Peyer's patch (tissue), 4 donors: ENCODE results near the gene ATP6V1G3.

Source experiments
- CTCF ChIP-seq, 6 experiments: fragments of 450-650 bp in 4 of 6; fragments of 200-600 bp in 2 of 6; sonication (generic) in 1 of 6; IDR thresholded peaks; one replicate each; pipeline ENCODE4 v1.5.1; 2017 to 2019; ENCODE audit warnings: antibody characterized with exemption in 6 of 6, mild to moderate bottlenecking in 3 of 6, moderate library complexity in 1 of 6
- POLR2A ChIP-seq, 2 donors: fragments of 450-650 bp; IDR thresholded peaks; one replicate each; pipeline ENCODE4 v1.5.1; 2017; ENCODE audit warnings: antibody characterized with exemption in 2 of 2, mild to moderate bottlenecking in 2 of 2, moderate library complexity in 2 of 2

- TF ChIP-seq CTCF (IDR thresholded peaks at IDR 0.05) (no peak), POLR2A (IDR thresholded peaks at IDR 0.05) (no peak)
These were observed 49.5 kb downstream of the ATP6V1G3 start for GRCh38 chr1:198491028-198491427.
